GM19395 (cell line): Measurements from ENCODE around the gene AOPEP.

Source experiments
- ATAC-seq: cut with Tn5 transposase; IDR thresholded peaks from one replicate; pipeline ENCODE4 v1.9.1; 2021; ENCODE audit warnings: mild to moderate bottlenecking, moderate library complexity; ENCODE audit not compliant: unreplicated experiment

Gene AOPEP

GRCh38 chr9:94891183-94891582, 164.7 kb downstream of the AOPEP start:
- ATAC-seq = no peak

- no peak for ATAC-seq
These were observed 166.2 kb downstream of the AOPEP start for GRCh38 chr9:94892675-94893074.

DNA sequence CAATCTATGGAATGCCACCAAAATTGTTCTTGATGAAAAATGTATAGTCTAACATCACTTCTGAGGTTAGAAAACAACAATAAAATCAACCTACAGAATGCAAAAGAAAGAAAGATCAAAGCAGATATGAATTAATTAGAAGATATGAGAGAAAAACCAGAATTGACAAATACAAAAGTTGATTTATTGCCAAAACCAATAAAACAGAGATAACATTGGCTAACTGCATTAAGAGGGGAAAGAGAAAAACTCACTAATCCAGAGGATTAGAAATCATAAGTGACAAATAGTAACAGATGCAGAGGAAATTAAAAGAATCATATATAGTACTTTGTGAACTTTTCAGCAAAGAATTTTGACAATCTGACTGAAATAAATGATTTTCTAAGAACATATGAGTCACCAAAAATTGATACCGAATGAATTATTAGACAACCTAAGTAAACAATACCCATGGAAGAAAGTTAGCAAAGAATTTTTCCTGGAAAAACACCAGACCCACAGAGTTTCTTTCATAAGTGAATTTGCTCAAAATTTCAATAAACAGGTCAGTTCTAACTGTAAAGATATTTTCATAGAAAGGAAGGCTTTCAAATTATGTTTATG, 167.7 kb downstream of the AOPEP start:
- ATAC-seq = no peak

- no peak for ATAC-seq
These were observed 169.2 kb downstream of the AOPEP start for GRCh38 chr9:94895668-94896067.

DNA sequence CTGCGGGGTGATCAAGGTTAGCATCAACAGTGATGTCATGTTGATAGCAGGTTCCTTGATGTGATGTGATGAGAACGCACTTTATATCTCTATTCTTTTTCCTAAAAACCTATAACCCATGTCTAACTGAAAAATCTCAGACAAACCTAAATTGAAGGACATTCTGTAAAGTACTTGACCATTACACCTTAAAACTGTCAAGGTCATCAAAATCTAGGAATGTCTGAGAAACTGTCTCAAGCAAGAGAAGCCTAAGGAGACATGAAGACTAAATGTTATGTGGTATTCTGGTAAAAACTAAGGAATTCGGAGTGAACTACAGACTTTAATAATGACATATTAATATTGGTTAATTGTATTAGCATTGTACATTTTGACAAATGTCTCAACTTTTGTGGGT, 170.0 kb downstream of the AOPEP start:
- ATAC-seq = no peak

DNA sequence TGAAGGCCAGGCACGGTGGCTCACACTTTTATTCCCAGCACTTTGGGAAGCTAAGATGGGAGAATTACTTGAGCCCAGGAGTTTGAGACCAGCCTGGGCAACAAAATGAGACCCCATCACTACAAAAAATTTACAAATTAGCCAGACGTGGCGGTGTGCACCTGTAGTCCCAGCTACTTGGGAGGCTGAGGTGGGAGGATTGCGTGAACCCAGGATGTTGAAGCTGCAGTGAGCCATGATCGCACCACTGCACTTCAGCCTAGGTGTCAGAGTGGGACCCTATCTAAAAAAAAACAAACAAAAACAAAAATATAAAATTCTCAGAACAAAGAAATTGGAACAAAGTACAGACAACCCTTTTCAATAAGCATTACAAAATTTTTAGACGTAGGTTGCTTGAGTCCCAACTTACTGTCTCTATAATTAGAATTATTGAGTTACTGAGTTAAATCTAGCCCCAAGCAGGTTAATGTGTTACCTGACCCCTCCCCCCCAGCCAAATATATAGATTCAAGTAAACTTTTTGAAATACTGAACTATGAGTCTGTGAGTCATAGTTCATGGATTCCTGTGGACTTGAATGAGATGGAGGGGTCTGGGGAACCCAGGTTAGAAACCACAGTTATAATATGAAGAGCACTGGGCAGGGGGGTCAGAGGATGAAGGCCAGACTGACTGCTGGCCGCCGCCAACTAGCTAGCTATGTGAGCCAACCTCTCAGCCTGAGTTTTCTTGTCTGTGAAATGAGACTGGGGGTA, 173.1 kb downstream of the AOPEP start:
- ATAC-seq = no peak

DNA sequence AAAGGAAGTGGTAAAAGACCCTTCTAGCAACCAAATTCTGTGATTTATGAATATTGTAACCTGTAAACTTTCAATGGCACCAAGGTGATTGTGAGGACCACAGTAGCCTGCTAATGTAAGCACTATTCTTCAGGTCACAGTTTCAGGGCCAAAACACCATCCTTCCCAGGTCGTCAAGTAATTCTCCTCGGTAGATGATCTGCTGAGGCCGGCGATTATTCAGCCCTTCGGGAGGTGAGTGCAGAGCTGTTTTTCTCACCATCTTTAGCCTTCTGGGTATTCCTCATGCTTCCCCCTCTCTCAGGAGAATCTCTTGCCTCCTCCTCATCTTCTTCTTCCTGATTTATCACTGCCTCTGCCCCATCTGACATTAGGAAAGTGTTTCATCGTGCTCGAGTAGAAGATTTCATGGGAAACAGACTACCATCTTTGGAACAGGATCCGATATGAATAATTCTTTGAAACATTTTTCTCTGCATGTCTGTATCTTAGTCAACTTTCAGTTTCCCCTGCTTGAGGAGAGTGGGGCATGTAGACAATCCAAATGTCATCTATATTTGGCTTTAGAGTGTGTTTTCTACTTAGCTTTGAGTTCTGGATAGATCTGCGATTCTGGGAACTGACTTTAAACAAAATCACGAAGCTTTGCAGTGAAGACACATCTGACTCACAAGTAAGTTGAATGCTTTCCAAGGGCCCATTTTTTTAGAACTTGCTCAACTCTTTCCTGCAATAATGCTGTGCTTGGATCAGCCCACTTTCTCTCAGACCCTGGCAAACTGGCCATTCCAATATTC, 173.9 kb downstream of the AOPEP start:
- no peak for ATAC-seq

GRCh38 chr9:94901019-94901363, 174.5 kb downstream of the AOPEP start:
- no peak for ATAC-seq

DNA sequence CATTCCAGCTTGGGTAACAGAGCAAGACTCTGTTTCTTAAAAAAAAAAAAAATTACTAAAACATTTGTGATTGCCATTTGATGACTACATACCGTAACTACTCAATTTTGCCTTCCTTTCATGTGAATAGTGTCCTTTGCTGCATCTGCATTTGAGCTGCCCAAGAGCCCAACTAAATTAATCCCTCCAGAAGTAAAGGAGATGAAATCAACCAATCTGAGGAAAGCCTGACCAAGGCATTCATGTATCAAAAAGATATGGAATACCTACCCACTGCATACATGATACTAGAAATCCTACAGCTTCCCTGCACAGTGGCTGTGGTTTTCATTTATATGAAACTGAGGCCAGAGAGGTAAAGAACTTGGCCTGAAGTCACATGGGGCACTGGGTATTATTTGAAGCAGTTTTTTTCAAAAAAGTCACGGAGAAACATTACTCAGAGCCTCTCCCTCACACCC, 177.5 kb downstream of the AOPEP start:
- no peak for ATAC-seq

DNA sequence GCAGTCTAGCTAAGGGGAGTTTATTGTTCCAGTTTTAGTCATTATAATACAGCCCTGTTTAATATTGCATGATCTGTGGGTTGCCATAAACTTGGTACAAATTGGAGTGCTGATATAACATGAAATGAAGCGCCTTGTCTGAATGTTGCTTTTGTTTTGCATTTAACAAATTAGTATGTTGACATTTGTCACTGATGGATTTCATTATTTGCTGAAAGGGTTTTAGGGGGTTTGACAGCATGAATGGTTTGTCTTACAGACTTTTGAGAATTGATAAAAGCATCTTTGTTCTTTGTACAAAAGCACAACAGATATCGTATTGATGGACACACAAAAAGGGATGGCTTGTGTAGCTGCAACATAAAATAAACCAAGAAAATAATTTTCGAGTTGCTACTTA, 178.3 kb downstream of the AOPEP start:
- ATAC-seq = no peak

DNA sequence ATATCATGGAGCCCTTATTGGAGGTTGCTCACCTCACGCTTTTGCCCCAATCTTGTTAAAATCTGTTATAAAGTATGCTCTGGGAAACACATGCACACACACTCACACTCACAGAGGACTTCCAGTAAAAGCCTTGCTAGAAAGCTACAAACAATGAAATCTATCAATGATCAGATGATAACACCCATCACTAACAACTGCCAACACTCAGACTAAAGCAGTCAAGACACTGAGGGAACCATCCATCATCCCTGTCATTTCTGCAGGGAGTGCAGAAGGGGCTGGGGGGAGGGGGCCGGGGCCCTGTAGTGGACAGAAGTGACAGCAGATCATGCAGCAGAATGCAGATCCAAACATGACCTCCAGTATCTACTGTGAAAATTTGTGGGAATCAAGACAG, 179.1 kb downstream of the AOPEP start:
- no peak for ATAC-seq

DNA sequence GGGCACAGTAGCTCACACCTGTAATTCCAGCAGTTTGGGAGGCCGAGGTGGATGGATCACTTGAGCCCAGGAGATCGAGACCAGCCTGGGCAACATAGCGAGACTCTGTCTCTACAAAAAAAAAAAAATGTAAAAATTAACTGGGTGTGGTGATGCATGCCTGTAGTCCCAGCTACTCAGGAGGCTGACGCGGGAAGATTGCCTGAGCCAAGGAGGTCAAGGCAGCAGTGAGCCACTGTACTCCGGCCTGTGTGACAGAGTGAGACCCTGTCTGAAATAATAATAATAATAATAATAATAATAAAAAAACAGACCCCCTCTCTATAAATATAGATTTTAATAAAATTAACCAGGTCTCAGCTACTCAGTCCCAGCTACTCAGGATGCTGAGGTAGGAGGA, 179.7 kb downstream of the AOPEP start:
- ATAC-seq = no peak

DNA sequence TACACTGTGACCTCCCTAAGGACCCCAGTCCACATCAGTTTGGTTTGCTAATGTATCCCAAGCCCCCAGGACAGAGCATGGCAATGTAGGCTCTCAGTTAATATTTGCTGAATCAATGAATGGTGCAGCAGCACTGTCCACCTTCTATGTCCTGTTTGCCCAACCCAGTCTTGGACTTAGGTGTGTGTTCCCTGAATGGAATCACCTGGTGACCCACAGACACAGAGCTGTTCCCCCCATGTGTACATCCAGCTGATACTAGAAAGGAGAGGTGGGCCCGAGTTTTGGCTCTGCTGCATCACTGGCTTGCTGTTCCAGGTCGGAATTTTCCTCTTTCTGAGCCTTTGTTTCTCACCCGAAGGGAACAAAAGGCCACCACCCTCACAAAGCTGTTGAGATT, 180.2 kb downstream of the AOPEP start:
- ATAC-seq = no peak

- no peak for ATAC-seq
These were observed 180.9 kb downstream of the AOPEP start for GRCh38 chr9:94907264-94907936.

DNA sequence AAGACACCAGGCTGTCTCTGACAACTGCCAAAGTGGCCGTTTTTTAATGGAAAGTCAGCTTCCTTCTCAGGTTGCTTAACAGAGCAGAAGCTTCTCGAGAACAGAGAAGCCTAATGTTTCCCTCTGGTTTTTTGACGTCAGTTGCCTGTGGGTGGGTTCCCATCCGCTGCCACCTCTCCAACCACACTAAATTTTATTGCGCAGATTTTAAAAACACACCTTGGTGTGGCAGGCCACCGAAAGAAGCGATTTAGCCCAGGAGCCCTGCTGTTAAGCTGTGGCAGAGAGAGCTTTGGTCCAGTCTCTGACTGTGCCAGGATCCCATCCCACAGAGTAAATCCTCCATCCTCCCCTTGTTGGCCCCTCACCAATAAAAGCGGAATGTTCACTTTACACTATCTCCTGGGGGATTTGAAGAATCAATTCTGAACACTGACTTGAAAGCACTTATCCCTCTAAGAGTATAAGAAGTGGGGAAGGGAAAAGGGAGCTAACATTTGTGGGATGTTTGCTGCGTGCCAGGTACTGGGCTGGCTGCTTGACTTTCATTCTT, 181.6 kb downstream of the AOPEP start:
- no peak for ATAC-seq

- no peak for ATAC-seq
These were observed 182.2 kb downstream of the AOPEP start for GRCh38 chr9:94908583-94909249.

DNA sequence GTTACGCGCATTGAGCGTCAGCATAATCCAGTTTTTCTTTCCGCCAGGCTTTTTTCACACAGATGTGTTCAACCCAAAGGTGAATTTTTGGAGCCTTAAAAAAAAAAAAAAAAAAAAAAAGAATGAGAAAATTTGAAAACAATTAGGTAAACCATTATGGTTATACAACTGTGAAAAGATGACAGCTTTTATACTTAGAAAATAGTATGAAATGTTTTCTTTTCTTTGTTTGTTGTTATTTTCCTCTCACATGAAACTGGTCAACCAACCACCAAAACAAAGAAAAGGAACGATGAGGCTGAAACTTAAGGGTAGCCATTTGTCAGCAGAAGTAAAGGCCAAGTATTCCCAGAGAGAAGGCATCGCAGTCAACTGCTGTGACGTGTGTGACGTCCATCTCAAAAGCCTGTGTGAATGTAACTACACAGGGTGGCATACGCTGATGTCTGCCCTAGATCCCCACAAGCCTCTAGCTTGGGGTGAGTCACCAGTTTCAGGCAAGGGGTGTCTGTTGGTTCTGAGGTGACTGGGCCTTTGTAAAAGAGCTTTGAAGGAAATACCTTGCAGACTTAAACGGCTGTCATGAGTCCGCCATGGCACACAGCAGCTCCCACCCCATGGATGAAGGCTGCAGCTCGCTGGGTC, 182.9 kb downstream of the AOPEP start:
- no peak for ATAC-seq

DNA sequence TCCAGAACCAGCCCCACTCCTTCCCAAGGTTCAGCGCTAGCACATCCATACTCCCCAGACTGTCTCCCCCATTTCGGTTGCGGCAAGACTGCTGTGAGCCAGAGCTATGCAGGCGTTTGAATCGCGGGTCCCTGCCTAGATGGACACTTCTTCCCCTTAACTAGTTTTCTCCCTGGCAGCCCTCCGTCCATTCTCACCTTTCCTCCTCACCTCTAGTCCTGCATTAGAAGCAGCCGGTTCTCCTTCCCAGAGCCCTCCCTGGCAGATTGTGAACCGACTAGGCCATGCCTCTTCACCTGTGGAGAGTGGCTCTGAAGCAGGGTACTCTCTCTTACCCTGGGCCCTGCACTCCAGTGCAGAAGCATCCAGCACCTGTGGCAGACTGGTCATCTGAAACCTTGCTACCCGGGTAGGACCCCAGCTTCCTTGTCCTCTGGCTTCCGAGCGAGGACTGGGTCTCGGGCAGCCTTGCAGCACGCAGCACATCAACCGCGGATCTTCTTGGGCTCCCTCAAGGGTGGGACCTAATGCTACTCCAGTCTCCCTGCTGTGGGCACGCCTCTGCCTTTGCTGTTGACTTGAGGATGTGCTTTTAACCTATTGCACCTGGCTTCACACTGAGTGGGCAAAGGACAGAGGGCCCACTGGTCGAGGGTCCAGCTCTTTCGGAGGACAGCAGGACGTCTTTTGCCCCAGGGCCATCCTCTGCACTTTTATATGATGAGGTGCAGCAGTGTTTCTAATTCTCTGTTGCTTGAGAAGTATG, 183.6 kb downstream of the AOPEP start:
- no peak for ATAC-seq

DNA sequence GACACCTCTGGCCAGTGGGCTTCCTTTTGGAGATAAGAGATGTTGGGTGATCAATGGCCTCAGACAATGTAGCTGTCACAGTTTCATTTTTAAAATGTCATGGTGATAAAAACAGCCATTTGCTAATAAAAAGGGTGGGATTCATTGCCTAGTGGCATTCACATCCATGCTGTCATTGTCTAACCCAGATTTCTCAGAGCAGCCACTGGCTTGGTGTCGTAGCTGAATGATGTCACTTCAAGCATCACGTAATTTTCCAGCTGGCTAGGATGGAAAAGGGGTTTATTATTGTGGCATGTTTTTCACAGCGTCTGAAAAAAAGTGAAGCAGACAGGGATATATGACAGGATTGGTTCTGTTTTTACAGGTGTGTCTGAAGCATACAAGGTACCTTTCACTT, 184.7 kb downstream of the AOPEP start:
- no peak for ATAC-seq
